ENCODE results near the gene BAIAP2. TPM values are rescaled to one million over a fixed set of nuclear protein-coding genes. Genes with fewer than 3 reads are reported as not detected.

BAIAP2 gene
- total RNA-seq, 1 experiment from 2014 or later = 67.0 TPM

DNA sequence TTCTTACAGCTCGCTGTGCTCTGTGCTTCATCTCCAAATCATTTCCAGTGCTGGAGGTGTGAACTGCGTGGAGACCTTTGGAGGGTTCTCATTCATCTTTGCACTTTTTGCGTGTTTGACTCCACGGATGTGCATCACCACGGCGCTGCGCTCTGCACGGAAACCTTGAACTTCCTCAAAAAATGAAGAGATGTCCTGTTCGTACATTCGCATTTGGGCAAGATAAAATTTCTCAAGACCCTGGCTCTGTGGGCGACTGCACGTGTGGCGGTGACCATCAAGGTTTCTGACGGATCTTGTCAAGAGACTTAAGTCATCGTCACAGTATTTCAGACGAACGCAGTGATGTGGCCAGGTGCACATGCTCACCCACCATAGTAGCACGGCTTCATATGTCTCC, 120.0 kb downstream of the BAIAP2 start:
- no TSS peak for BruUV-seq (replicated peaks)
- no peaks in the 10 kb centered on the region for H3K9me3 Mint-ChIP-seq (ENCODE audit: unreplicated experiment)
- intact Hi-C loops (cut with micrococcal nuclease) = no loop called here
- peaks cover 9% of the 10 kb centered on the region for H3K27me3 Mint-ChIP-seq (ENCODE audit: insufficient read depth, unreplicated experiment)
- no peaks in the 10 kb centered on the region for H3K4me1 Mint-ChIP-seq (ENCODE audit: insufficient read depth, unreplicated experiment)
- TF ChIP-seq CTCF (IDR thresholded peaks at IDR 0.05; ENCODE audit: unreplicated experiment) = no peak
- no peak overlapping the region for H3K27ac Mint-ChIP-seq (ENCODE audit: low read depth, unreplicated experiment)
- no peak overlapping the region for H3K4me3 Mint-ChIP-seq (ENCODE audit: unreplicated experiment)
- no peaks in the 10 kb centered on the region for H3K36me3 Mint-ChIP-seq (ENCODE audit: insufficient read depth, unreplicated experiment)
- no peak for DNase-seq (ENCODE audit: unreplicated experiment)
- ChIA-PET POLR2A (no interaction called here), CTCF (interaction anchor here (0.7 kb wide), 1 partner anchor 32 kb away, joined by 3 read pairs; no protein-coding TSS in a partner anchor)

DNA sequence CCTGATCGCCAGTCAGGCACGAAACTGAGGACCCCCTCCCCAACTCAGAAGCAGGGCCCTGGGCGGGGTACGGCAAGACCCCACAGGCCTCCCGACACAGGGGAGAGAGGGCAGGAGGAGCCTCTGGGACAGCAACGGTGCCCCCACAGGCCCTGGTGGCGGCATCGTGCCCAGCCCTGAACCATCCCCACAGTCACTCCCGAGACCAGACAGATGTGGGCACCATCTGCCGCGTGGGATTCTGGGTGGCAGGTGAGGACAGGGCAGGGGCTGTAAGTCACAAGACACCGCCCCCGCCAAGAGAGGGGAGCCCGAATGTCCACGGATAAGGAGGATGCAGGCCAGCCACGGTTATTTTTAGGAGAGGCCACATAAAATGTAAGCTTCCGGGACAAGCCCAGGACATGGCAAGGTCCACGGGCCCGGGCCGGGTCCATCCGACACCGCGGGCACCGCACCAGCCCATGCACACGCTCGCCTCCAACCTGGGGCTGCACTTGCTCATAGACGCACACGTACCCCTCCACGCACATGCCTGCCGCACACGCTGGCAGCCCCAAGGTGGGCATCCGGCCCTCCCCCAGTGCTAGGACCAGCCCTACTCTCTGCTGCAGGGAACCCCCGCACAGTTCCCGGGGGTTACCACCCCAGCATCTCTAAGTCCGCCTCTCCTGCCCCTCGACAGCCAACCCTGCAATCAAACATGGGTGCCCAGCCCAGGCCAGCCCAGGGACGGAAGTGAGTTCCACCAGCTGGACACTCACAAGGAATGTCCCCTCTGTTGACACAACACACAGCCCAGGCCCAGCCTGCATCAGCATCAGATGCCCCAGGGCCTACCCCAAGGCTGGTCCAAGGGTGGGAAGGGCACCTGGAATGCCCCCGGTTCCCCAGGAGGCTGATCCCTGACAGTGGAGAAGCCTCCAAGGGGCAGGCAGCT, 122.2 kb downstream of the BAIAP2 start:
- TF ChIP-seq CTCF (IDR thresholded peaks at IDR 0.05; ENCODE audit: unreplicated experiment) = no peak
- no peak for DNase-seq (ENCODE audit: unreplicated experiment)
- POLR2A ChIA-PET = no interaction called here
- Mint-ChIP-seq H3K27me3 (ENCODE audit: insufficient read depth, unreplicated experiment) (no peaks in the 10 kb centered on the region), H3K27ac (ENCODE audit: low read depth, unreplicated experiment) (no peak overlapping the region), H3K4me1 (ENCODE audit: insufficient read depth, unreplicated experiment) (no peaks in the 10 kb centered on the region), H3K9me3 (ENCODE audit: unreplicated experiment) (no peaks in the 10 kb centered on the region), H3K4me3 (ENCODE audit: unreplicated experiment) (no peak overlapping the region), H3K36me3 (ENCODE audit: insufficient read depth, unreplicated experiment) (no peaks in the 10 kb centered on the region)
- BruUV-seq (replicated peaks) = no TSS peak
- CTCF ChIA-PET = no interaction called here
- intact Hi-C loops (cut with micrococcal nuclease) = no loop called here

DNA sequence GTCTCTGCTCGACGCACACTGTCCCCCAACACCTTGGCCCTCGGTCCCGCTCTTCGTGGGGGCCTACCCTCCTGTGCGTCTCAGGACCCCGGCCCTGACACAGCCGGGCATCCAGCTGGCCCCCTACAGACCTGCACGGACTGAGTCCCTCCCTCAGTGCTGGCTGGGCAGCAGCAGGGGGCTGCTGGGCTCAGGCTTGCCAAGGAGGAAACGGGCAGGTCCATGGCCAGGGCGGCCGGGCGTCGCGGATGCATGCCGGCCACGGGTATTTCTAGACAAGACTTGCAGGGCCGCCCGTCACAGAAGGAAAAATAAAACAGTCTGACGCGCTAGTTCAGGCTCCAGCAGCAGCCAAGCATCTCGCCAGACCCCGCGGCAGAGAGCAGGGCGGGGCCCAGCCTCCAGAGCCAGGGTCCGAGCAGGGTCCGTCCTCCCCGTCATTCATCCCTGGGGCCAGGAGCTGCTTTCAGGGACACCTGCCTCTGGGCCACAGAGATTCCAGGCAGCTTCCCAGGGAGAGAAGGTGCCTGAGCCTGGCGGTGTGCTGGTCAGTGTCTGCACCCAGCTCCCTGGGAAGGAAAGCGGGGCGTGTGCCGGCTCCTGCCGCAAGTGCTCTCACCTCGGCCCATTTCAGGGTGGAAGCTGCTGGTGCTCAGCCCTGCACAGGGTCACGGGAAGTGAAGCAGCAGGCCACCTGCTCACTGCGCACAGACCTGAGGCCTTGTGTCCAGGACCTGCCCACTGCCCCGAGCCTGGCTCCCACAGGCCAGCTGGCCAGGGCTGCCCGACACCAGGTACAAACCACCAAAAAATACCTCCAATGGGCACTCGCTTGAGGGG, 123.1 kb downstream of the BAIAP2 start:
- Mint-ChIP-seq H3K4me1 (ENCODE audit: insufficient read depth, unreplicated experiment) (no peaks in the 10 kb centered on the region), H3K9me3 (ENCODE audit: unreplicated experiment) (no peaks in the 10 kb centered on the region), H3K27ac (ENCODE audit: low read depth, unreplicated experiment) (no peak overlapping the region), H3K27me3 (ENCODE audit: insufficient read depth, unreplicated experiment) (no peaks in the 10 kb centered on the region), H3K36me3 (ENCODE audit: insufficient read depth, unreplicated experiment) (no peaks in the 10 kb centered on the region), H3K4me3 (ENCODE audit: unreplicated experiment) (no peak overlapping the region)
- intact Hi-C loops (cut with micrococcal nuclease) = no loop called here
- DNase-seq (ENCODE audit: unreplicated experiment) = no peak
- TF ChIP-seq CTCF (IDR thresholded peaks at IDR 0.05; ENCODE audit: unreplicated experiment) = no peak
- ChIA-PET CTCF (interaction anchor here (0.5 to 0.7 kb wide), 3 partner anchors 18 to 321 kb away, joined by 3 to 4 read pairs (median 3); no protein-coding TSS in a partner anchor), POLR2A (no interaction called here)
- BruUV-seq (replicated peaks) = no TSS peak

Data from MCF 10A (cell line).